ENCODE measurements around the gene ATM.

- no peak for TF ChIP-seq EZH2phosphoT487 (IDR thresholded peaks at IDR 0.05; ENCODE audit: borderline replicate concordance, low read depth, low read length)
- TF ChIP-seq CTCF (conservative IDR thresholded peaks at IDR 0.05; ENCODE audit: low read length) = no peak
Measured at GRCh38 chr11:108338750-108339149, 115.9 kb downstream of the ATM start.

Data from OCI-LY7 (cell line).